ENCODE data around the gene ZNF746. TPM values are rescaled to one million over a fixed set of nuclear protein-coding genes. Genes with fewer than 3 reads are reported as not detected.

The ZNF746 gene
- total RNA-seq, 1 experiment from 2014 or later: 17.1 TPM

DNA sequence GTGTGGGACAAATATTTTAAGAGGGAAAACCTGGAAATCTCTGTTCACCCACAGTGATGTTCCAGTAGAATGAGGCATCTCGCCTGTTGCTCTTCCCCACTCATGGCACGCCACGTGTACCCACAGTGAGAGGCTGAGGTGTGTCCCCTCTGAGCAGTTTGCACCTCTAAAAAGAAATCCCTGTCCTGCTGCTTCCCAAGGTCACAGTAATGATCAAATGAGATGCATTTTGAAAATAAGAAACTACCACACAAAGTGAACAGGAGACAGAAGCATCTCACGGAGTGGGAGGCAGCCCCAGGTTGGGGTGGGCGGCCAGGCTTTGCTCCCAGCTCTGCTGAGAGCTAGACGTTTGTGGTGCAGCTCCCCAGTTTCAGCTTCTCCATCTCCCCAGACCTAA lies 24.4 kb downstream of the ZNF746 start (continued):
- TF ChIP-seq, protein P1, sequence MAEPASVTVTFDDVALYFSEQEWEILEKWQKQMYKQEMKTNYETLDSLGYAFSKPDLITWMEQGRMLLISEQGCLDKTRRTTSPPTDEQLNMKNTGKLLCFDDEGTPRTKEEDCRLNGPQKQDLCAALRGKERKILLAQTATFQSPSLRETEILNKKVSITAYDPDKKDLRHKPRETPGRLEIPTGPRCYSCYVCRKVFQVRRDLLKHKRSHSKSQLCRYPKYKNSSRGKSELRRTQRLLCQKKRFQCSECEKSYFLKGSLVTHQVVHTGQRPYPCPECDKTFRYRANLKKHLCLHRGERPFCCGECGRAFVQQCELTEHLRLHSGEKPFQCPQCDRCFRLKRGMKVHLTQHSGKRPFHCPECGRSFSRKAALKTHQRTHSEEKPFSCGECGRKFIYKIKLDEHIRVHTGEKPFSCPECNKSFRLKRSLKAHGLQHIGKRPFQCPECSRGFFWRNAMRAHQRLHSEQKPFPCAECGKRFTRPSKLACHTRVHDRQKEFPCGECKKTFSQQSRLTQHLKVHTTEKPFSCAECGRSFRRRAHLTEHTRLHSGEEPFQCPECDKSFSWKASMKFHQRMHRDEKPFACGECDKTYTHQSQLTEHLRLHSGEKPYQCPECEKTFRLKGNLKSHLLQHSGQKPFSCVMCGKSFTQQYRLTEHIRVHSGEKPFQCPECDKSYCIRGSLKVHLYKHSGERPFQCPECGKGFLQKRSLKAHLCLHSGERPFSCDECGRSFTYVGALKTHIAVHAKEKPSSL (CRISPR knock-in tag; conservative IDR thresholded peaks at IDR 0.05): no peak

DNA sequence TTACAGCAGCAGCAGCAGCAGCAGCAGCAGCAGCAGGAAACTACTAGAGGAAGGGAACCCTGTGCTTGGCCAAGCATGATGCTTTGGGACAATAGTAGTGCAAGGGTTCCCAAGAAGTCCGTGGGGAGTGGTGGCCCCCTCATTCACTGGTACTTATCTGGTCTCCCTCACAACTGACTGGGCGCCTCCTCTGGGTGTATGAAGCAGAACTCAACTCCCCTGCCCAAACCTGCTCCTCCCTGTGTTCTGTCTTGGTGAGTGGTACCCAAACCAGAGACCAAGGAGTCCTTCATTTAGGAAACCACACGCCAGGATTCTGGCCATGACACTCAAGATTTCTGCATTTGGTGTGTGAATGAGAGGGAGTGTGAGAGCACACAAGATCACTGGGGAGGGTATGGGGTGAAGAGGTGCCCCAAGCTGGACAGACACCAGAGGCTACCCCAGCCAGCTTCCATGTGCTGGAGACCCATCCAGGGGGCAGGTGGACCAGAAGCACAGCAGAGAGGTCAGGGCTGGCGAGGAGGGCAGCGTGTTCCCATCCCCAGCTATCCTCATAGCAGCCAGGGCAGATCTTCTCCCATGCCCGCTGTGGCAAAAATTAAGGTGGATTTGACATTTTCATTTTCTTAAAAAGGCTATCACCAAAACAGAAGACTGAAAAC lies 26.2 kb downstream of the ZNF746 start:
- H3K27me3 Mint-ChIP-seq (ENCODE audit: low read depth): peaks cover 2% of the 10 kb centered on the region; the same call in 1 of the 2 replicates
- no peak overlapping the region for H3K27ac Mint-ChIP-seq
- H3K4me3 Mint-ChIP-seq: no peak overlapping the region
- H3K36me3 Mint-ChIP-seq: peaks cover 40% of the 10 kb centered on the region
- peaks cover 24% of the 10 kb centered on the region for H3K9me3 Mint-ChIP-seq
- DNase-seq (ENCODE audit: low spot score) (no peak), ATAC-seq (no peak)
- peaks cover 8% of the 10 kb centered on the region; the same call in 1 of the 2 replicates for H3K4me1 Mint-ChIP-seq
- POLR2A ChIA-PET: no interaction called here
- TF ChIP-seq EMX1 (CRISPR knock-in tag; IDR thresholded peaks at IDR 0.05) (no peak), NR1H2 (CRISPR knock-in tag; IDR thresholded peaks at IDR 0.05) (no peak), NR3C1 (CRISPR knock-in tag; conservative IDR thresholded peaks at IDR 0.05; ENCODE audit: low read depth) (no peak)
- CTCF ChIA-PET: no interaction called here

DNA sequence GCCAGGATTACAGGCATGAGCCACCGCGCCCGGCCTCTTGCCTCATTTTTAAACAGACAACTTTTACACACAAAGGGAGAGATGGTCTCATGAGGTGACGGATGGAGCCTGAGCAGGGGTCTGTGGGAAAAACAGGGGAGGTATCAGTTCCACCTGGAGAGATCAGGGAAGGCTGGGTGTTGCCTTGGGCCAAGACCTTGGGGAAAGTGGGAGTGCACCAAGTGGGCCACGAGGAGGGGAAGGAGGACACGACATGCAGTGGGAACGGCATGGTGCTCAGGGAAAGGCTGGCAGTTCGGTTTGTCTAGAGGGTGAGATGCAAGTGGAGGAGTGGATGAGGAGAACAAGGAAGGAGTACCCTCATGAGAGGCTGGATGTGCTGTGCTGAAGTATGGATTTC lies 27.8 kb downstream of the ZNF746 start:
- ChIA-PET CTCF (interaction anchor here (0.7 kb wide), 1 partner anchor 7 kb away, joined by 3 read pairs; no protein-coding TSS in a partner anchor), POLR2A (no interaction called here)
- DNase-seq (ENCODE audit: low spot score) (no peak), ATAC-seq (no peak)
- H3K4me3 Mint-ChIP-seq: no peak overlapping the region
- H3K4me1 Mint-ChIP-seq: peaks cover 8% of the 10 kb centered on the region; the same call in 1 of the 2 replicates
- peaks cover 36% of the 10 kb centered on the region for H3K9me3 Mint-ChIP-seq
- TF ChIP-seq NFYB (CRISPR knock-in tag; conservative IDR thresholded peaks at IDR 0.05; ENCODE audit: low read depth): no peak
- H3K27me3 Mint-ChIP-seq (ENCODE audit: low read depth): peaks cover 2% of the 10 kb centered on the region; the same call in 1 of the 2 replicates
- peaks cover 36% of the 10 kb centered on the region for H3K36me3 Mint-ChIP-seq
- no peak overlapping the region for H3K27ac Mint-ChIP-seq

DNA sequence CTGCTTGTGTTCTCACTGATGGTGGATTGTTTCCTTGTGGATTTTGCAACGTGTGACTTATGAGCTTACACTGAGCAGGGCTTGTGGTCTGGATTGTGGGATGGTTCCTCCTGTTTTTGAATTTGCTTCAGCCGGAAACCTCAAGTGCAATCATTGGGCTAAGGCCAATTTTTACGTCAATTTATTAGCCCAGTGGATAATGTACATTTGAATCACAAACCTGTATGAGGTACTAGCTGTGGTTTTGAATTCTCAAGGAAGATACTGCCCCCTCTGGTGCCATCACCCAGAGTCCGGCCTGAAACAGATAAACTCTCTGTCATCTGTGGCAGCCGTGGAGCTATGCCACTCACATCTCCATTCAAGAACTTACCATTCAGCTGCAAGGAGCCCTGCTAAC lies 29.4 kb downstream of the ZNF746 start:
- Mint-ChIP-seq H3K36me3 (peaks cover 28% of the 10 kb centered on the region), H3K4me3 (no peak overlapping the region), H3K27ac (no peak overlapping the region), H3K27me3 (ENCODE audit: low read depth) (peaks cover 6% of the 10 kb centered on the region; the same call in 1 of the 2 replicates), H3K4me1 (peaks cover 8% of the 10 kb centered on the region; the same call in 1 of the 2 replicates), H3K9me3 (peaks cover 36% of the 10 kb centered on the region)
- no peak for DNase-seq (ENCODE audit: low spot score)
- ChIA-PET CTCF (interaction anchor here (0.8 to 1.3 kb wide), 4 partner anchors 46 to 158 kb away, joined by 3 to 5 read pairs (median 4); no protein-coding TSS in a partner anchor), POLR2A (no interaction called here)
- no peak for TF ChIP-seq NFYB (CRISPR knock-in tag; conservative IDR thresholded peaks at IDR 0.05; ENCODE audit: low read depth)
- no peak for TF ChIP-seq NR3C1 (CRISPR knock-in tag; conservative IDR thresholded peaks at IDR 0.05; ENCODE audit: low read depth)
- TF ChIP-seq, protein P2, sequence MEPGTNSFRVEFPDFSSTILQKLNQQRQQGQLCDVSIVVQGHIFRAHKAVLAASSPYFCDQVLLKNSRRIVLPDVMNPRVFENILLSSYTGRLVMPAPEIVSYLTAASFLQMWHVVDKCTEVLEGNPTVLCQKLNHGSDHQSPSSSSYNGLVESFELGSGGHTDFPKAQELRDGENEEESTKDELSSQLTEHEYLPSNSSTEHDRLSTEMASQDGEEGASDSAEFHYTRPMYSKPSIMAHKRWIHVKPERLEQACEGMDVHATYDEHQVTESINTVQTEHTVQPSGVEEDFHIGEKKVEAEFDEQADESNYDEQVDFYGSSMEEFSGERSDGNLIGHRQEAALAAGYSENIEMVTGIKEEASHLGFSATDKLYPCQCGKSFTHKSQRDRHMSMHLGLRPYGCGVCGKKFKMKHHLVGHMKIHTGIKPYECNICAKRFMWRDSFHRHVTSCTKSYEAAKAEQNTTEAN (CRISPR knock-in tag; IDR thresholded peaks at IDR 0.05): no peak
- TF ChIP-seq ATF1 (CRISPR knock-in tag; IDR thresholded peaks at IDR 0.05): no peak
- TF ChIP-seq EMX1 (CRISPR knock-in tag; IDR thresholded peaks at IDR 0.05): no peak
- TF ChIP-seq ZBTB21 (CRISPR knock-in tag; IDR thresholded peaks at IDR 0.05; ENCODE audit: borderline replicate concordance): no peak
- TF ChIP-seq, protein P3, sequence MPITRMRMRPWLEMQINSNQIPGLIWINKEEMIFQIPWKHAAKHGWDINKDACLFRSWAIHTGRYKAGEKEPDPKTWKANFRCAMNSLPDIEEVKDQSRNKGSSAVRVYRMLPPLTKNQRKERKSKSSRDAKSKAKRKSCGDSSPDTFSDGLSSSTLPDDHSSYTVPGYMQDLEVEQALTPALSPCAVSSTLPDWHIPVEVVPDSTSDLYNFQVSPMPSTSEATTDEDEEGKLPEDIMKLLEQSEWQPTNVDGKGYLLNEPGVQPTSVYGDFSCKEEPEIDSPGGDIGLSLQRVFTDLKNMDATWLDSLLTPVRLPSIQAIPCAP (CRISPR knock-in tag; IDR thresholded peaks at IDR 0.05): no peak
- TF ChIP-seq ZNF671 (CRISPR knock-in tag; IDR thresholded peaks at IDR 0.05): no peak
- TF ChIP-seq GTF2I (CRISPR knock-in tag; conservative IDR thresholded peaks at IDR 0.05): no peak
- TF ChIP-seq, protein P4, sequence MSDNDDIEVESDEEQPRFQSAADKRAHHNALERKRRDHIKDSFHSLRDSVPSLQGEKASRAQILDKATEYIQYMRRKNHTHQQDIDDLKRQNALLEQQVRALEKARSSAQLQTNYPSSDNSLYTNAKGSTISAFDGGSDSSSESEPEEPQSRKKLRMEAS (CRISPR knock-in tag; IDR thresholded peaks at IDR 0.05): no peak
- TF ChIP-seq FOXK1 (CRISPR knock-in tag; IDR thresholded peaks at IDR 0.05): no peak
- TF ChIP-seq, protein P5, sequence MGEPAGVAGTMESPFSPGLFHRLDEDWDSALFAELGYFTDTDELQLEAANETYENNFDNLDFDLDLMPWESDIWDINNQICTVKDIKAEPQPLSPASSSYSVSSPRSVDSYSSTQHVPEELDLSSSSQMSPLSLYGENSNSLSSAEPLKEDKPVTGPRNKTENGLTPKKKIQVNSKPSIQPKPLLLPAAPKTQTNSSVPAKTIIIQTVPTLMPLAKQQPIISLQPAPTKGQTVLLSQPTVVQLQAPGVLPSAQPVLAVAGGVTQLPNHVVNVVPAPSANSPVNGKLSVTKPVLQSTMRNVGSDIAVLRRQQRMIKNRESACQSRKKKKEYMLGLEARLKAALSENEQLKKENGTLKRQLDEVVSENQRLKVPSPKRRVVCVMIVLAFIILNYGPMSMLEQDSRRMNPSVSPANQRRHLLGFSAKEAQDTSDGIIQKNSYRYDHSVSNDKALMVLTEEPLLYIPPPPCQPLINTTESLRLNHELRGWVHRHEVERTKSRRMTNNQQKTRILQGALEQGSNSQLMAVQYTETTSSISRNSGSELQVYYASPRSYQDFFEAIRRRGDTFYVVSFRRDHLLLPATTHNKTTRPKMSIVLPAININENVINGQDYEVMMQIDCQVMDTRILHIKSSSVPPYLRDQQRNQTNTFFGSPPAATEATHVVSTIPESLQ (CRISPR knock-in tag; IDR thresholded peaks at IDR 0.05): no peak
- no peak for TF ChIP-seq TEAD4 (CRISPR knock-in tag; IDR thresholded peaks at IDR 0.05)
- TF ChIP-seq ZNF138 (CRISPR knock-in tag; conservative IDR thresholded peaks at IDR 0.05): no peak
- no peak for TF ChIP-seq SMAD4 (CRISPR knock-in tag; IDR thresholded peaks at IDR 0.05)
- TF ChIP-seq, protein P6, sequence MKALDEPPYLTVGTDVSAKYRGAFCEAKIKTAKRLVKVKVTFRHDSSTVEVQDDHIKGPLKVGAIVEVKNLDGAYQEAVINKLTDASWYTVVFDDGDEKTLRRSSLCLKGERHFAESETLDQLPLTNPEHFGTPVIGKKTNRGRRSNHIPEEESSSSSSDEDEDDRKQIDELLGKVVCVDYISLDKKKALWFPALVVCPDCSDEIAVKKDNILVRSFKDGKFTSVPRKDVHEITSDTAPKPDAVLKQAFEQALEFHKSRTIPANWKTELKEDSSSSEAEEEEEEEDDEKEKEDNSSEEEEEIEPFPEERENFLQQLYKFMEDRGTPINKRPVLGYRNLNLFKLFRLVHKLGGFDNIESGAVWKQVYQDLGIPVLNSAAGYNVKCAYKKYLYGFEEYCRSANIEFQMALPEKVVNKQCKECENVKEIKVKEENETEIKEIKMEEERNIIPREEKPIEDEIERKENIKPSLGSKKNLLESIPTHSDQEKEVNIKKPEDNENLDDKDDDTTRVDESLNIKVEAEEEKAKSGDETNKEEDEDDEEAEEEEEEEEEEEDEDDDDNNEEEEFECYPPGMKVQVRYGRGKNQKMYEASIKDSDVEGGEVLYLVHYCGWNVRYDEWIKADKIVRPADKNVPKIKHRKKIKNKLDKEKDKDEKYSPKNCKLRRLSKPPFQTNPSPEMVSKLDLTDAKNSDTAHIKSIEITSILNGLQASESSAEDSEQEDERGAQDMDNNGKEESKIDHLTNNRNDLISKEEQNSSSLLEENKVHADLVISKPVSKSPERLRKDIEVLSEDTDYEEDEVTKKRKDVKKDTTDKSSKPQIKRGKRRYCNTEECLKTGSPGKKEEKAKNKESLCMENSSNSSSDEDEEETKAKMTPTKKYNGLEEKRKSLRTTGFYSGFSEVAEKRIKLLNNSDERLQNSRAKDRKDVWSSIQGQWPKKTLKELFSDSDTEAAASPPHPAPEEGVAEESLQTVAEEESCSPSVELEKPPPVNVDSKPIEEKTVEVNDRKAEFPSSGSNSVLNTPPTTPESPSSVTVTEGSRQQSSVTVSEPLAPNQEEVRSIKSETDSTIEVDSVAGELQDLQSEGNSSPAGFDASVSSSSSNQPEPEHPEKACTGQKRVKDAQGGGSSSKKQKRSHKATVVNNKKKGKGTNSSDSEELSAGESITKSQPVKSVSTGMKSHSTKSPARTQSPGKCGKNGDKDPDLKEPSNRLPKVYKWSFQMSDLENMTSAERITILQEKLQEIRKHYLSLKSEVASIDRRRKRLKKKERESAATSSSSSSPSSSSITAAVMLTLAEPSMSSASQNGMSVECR (CRISPR knock-in tag; IDR thresholded peaks at IDR 0.05; ENCODE audit: borderline replicate concordance): no peak
- ATAC-seq: 0 out of 2 replicates have a peak, but pooled peaks have one; percentile 41
